DMS114 treated with DMSO at 0.1 percent for 48 hours (cell line): ENCODE data around the gene GALNTL6.

Experiments used
- DNase-seq: peaks from one replicate; lab custom pipeline; 2025; ENCODE audit not compliant: unreplicated experiment; lab: John Stamatoyannopoulos, UW

GALNTL6 gene

DNA sequence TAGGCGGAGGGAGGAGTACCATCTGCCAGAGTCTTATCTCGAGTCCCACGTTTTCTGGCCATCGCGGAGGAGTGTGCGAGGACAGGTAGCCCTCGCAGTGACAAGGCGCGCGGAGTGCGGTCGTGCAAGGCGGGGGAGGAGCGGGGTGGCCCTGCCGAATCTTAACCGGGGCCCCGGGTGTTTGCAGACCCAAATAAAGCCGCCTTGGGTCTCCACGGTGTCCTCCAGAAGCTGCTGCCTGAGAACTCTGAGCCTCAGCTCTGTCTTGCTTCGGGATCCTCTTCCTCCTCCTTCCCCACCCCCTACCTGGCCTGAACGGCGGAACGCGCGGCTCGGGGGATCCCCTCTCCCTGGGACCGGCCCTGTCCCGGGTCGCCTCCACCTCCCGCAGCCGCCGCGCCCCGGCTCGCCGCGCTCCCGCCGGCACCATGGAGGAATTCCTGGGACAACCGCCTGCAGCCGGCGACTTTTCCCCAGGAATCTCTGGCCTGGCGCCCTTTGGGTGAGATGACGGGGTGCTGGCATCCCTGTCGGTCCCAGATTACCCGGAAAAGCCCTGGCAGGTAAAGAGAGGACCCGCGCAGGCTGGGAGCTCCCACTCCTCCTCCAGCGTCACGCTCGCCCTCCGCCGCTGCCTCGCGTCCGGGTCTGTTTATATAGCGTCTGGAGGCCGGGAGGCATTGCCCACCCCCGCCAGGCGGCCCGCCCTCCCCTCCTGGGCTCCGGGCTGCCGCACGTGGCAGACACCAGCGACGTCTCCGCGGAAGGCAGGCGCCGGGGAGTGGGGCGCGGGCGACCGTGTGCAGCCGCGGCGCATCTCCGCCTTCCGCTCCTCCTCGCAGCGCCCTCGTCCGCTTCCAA lies at the start of gene GALNTL6:
Gene GALNTL6 (plus strand): TSS at position 740 of the 861 bp plus-strand sequence.
- DNase-seq, result no peak

DNA sequence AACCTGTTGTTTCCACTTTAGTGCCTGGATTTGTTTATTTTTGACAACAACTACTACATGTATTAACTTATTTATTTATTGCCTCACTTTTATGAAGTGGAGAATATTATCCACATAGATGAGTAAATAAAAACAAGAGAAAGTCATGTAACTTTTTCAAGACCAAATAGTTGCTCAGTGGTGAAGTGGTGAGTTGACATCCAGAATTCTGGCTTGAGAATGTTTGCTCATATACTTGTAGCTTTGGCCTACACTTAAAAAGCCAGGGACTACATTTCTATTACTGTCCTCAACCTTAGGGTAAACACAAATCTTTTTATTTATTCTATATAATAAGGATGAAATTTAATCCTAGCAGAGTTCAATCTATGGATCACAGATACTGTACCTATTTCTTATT lies 47.7 kb upstream of the GALNTL6 start:
- no peak for DNase-seq

DNA sequence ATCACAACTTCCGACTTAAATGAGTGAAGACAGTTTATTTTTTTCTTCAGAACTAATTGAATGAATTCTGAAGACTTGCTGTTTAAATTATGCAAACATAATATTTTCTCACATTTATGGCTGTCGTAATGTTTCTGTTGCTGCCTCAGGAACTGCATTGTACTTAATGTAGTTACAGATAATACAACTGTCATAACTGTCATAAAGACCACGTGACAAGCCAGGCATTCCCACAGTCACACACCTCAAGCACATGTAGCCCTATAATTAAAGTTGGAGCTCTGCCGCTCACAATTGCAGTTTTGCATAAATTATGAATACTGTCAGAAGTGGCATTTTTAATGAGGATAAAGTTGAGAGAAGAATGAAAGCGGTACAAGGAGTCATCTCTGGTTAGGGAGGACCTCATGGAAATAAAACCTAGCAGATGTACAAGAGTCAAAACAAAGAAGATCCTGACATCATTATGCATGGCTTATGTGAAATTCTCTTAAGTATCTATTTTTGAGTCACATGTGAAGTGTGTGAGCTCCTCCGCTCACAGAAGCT lies 38.5 kb upstream of the GALNTL6 start:
- no peak for DNase-seq

DNA sequence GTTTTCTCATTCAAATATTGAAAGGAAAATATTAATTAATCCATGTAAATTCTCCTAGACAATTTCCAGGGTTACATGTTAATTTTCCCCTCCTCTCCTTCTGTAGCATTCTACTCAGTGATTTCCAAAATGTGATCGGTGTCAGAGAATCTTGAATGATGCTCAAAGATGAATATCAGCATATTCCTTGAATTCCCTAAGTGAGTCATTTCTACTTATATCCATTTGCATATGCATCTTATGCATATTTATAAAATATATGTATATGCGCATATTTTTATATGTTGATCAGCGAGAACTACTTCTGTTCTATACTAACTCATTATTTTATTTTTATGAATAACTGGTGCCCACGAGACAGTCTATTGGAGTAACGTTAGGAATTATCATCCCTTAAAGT lies 33.9 kb upstream of the GALNTL6 start:
- DNase-seq, result no peak

DNA sequence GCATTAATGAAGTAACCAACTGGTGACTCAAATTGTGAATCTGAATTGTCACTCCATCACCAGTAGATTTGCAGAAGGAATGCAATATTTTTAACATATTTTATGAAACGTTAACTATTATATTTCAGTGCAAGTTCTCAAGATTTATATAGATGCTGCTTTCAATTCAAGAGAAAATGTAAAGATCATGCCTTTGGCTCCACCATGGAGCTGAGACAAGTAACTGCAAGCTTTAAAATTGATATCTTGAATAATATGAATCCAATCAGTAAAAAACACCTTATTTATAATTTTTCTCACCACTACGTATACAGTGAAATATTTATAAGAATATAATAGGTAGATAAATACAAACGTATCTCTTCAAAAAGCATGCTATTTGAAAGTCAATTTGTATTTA lies 27.8 kb upstream of the GALNTL6 start:
- DNase-seq, result no peak

DNA sequence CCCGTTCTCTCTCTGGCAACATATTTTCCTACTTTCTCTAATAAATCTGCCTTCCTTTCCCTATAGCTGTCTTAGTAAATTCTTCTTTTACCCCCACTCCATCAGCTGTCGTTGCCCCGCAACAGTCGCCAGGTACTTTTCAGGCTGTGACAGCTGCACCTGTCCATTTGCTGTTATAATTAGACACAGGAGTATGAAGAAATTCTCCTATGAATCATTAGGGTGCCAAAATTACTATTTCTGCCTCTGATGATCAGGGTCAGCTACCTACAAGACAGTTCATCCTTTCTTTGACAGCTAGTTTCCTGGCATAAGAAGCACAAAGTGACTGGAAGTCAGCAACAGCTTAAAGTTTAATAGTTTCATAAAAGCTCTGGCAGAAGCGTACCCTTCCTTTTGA lies 19.5 kb upstream of the GALNTL6 start:
- DNase-seq, result no peak

DNA sequence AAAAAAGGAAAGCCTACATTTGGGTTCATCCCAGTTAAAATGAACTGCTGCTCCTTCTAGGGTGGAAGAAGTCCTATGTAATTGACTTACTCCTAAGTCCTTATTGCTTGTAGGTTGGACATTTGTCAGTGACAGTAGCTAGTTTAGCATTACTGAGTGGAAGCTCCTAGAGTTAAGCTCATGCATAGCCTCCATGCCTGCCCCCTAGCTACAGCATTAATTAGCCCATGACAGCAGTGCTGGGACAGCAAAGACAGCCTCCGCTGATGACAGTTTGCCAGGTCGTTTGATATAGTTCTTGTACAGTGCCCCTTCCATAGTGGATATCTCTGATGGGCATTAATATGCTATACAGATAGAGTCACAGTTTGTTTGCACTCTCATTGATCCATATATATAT lies 18.7 kb upstream of the GALNTL6 start:
- DNase-seq, result no peak

DNA sequence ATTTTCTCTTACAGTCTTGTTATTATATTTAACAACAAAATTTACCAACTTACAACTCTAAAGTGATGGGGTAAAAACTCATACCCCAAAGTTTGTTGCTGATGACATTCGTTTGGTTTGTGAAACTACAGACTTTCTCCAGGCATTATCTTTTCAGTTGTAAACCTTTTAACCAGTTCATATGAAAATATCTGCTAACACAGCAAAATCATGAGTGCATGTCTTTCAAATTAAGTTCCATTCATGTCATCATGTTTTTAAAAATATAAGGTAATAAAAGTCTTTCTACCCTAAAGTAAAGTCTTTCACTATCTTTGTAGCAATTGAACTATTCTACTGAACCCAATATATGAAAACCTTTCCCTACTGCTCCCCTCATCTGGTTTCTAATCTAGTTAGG lies 3.4 kb upstream of the GALNTL6 start:
- no peak for DNase-seq

DNA sequence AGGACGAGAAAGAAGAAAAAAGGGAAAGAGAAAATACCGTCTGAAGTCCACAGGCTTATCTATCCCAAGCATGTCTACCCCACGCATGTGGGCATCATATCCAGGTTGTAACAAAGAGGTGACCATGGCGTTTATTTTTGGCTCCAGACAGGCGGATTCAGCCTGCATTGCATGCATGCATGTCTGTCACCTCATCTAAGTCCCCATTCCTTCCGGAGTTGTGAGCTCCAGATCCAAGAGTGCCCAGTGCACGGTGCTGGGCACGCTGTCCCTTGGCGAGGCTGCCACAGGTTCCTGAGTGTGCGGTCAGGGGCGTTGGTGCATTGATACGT lies 905 bp upstream of the GALNTL6 start:
- no peak for DNase-seq

DNA sequence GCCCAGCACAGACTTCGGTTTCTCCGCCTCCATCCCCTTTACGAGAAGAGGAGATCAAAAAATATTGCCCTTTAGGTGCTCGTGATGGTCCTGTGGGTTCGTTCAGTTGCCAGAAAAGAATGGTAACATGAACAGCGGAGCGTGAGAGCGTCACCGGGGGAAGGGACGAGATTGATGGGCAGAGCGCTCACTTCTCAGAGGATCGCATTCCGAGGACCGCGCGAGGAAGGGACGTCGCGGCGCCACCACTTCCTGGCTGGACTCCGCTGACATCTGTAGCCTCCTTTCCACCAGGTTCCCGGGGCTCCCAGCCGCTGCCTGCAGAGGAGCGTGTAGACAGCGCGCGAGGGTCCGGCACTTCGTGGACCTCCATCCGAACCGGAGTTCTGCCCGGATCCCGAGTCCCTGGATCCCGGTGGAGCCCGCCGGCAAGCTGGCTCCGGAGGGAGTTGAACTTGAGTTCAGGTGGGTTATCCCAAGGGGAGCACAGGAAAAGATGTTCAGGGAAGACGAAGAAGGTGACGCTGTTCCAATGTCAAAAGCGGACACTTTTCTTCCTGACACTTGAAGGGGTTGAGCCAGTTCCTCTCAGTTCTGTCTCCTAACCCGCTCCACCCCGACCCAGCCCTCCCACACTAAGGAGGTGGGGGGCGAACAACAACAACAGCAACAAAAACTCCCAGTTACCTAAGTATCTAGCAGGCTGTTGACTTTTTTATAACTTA lies 484 bp downstream of the GALNTL6 start:
- no peak for DNase-seq

DNA sequence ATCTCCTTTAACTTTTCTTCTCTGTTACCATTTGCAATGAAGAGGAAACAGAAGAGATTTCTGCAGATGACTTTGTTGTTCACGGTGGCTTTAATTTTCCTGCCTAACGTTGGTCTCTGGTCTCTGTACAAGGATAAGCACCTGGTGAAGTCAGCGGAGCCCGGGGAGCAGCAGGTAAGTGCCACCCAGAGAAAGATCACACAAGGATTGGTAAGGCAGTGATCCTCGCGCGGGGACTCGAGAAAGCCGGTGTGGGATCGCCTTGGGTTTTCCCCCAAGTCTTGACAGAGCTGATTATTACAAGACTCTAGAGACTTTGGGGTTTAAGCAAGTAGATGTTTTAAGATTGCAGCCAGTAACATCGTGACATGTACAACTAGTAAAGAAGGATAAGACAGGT lies 1.3 kb downstream of the GALNTL6 start:
- no peak for DNase-seq

DNA sequence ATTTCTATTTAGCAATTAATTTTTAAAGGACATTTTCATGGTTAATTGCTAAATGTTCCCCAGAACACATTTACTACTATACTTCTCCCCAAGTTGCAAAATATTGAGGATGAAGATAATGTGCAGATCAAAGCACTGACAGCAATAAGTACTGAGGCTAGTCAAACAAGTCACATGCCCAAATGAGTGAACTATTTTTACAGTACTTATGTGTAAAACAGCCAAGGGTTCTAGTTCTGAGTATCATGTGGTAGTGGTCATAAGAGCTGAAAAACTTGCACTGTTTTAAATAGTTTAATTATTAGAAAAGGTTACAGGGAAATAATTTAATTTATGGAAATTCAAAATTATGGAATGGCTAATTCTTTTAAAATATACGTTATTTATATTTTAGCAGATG lies 3.8 kb downstream of the GALNTL6 start:
- DNase-seq, result no peak

DNA sequence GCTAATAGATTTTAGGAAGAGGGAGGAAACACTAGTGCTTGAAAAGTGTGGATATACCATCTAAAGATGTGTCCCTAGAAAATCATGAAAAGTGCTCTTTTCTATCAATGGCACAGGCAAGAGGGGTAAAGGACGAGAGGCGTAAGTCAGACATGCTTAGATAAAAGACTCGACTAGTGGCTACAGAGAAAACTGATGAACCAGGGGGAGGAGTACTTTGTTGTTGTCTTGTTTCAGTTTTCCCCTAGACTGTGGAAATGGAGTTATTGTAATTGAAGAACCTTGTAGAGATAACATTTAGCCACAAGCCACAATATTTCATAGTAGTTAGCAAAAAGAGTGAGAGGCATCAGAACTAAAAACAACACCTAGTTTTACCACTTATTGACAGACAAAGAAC lies 21.4 kb downstream of the GALNTL6 start:
- DNase-seq, result no peak

DNA sequence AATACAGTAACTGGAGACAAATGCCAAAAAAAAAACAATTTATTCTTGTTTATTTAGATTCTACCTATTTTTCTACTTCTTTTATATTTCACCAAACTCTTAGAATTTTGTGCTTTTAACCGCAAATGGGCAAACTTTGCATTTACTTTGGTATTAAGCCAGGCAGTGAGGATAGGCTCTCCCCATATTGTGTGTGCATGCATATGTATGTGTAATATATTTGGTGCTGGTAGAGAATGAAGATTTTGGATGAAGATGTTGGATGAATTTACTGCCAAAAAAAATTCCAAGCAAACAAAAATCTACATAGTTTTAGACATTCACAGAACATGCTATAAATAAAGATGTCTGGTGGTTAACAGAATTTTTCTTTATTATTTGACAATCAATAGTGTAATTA lies 30.3 kb downstream of the GALNTL6 start:
- no peak for DNase-seq

DNA sequence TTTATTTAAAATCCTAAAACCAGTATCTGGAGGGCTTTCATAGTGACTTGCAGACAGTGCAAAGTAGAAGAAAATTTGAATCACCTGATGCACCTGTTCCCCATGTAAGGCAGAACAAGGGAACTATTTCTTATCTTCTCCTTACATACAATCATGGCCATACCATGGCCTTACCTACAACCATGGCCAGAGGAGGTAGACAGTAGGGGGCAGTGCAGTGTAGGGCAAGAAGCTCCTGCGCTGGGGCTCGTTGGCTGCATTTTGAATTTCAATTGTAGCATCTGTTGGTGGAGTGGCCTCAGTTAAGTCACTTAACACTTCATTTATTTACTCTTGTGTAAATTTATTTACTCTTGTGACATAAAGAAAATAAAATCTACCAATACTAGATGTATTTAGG lies 33.0 kb downstream of the GALNTL6 start:
- no peak for DNase-seq

DNA sequence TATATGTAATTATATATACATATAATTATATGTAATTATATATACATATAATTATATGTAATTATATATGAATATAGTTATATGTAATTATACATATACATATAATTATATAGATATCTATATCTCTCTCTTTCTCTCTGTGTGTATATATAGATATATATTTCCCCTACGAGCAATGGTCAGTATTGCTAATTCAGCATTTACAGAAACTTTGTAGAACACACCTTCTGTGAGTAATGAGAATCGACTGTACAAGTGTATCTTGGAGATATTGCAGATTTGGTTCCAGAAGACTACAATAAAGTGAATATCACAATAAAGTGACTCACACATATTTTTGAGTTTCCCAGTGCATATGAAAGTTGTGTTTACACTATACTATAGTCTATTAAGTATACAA lies 33.7 kb downstream of the GALNTL6 start:
- no peak for DNase-seq

DNA sequence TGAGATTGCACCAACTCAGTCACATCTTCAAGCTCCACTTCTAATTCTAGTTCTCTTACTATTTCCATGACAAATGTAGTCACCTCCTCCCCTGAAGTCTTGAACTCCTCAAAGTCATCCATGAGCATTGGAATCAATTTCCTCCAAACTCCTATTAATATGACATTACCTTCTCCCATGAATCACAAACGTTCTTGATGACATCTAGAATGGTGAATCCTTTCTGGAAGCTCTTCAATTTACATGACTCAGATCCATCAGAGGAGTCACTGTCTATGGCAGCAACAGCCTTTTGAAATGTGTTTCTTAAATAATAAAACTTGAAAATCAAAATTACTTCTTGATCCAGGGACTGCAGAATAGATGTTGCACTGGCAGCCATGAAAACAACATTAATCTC lies 34.5 kb downstream of the GALNTL6 start:
- no peak for DNase-seq

DNA sequence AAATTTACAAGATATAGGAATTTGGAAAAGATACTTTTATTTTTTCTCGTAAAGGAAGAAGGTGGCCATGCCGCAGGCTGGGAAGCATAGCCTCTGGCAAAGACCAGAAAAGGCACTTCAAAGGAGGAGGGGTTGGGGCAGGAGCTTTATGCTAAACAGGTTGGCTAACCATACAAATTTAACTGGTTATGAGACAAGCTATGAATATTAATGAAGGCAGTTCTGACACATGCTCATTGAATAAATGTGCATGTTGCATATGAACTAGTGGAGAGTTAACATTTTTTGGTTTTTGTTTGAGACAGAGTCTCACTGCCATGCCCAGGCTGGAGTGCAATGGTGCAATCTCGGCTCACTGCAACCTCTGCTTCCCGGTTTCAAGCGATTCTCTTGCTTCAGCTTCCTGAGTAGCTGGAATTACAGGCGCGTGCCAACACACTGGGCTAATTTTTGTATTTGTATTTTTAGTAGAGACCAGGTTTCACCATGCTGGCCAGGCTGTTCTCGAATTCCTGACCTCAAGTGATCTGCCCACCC lies 36.5 kb downstream of the GALNTL6 start:
- DNase-seq, result no peak

DNA sequence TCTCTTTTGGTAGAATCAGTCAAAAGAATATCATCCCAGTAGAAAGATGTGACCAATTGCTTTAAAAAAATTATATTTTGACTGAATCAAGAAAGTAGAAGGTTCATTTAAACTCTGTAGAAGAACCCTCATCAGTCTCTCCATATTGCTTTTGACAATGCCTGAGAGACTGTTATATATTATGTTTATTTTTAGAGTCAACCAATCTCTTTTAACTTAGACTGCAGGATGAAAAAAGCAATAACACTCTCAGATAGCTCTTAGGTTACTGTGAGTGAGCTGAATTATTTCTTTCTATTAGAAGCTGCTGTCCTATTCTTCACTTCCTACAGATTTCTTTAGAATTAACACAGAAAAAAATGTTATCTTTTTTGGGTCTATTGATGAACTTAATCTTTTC lies 38.1 kb downstream of the GALNTL6 start:
- DNase-seq, result no peak

DNA sequence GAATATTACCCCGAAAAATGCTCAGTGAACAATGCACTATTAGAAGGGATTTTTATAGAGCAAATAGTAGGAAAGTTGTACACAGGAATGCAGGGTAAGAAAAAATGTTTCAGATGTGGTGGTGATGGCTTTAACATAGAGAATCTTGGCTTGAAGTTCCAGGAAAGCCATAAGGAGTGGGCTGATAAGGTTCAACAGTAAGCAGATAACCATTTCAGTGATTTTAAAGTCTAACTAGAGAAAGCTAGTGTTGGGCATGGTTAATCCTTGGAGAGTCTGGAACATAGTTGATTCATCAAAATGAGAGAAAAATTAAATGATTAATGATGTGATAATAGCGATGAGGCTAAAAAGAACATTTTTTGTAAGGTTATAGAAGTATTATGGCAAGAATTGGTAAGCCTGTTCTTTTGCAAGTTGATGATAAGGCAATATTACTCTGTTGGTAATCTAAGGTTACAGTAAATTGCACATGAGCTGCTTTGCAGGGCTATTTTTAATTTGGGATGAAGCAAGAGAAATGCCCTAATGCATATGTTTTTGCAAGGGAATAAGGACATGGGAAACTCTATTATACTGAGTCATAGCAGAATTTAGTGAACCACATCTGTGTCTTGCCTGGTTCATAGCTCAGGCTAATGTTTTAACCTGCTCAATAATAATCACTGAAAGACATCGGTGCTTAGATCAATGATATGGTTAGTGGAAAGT lies 44.3 kb downstream of the GALNTL6 start:
- DNase-seq, result no peak

DNA sequence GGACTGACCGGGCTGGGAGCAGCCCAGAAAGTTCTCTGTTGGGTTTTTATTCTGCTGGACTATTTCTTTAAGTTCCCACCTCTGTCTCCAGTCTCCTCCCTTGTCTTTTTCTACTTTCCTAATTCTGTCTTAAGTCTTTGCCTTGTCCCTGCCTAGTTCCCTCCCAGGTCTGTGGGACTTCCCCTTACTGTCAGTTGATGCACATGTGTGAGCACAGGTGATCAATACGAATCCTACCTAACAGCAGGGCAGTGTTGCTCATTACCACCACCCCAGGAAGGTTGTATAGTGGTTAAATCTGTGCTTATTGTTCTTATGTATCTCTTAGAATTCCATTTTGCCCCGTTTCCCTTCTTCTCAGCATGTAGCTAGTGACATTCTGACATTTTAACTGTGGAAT lies 62.1 kb downstream of the GALNTL6 start:
- no peak for DNase-seq

DNA sequence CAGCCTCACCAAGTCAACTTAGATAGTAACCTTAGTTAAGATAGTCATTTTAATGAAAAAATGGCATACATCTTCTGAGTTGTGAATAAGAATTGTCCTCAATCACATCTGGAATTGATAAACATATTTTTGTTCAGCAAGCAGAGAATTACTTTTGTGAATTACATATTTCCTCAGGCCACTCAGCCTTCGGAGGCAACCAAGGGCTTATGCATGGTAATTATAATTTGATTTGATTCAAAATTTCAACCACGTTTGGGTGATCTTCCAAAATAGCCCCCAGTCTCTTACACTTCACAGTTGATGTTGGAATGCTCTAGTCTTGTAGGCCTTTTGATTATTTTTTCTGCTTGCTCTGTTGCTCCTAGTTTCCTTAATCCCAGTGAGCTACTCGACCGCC lies 63.4 kb downstream of the GALNTL6 start:
- DNase-seq, result no peak
